ENCODE results near the gene CCDC180.

Gene CCDC180

DNA sequence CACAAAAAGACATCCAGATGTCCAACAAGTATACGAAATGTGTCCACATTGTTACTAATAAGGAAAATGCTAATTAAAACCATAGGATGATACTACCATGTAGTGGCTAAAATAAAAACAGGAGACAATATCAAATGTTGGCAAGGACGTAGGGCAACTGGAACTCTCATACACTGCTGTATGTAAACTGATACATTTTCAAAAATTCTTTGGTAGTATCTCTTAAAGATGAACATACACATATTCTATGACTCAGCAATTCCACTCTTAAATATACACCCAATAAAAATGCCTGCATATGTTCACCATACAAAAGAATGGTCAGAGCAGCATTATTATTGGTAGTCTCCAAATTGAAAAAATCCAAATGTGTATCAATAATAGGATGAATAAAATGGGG lies 2.9 kb upstream of the CCDC180 start:
- TF ChIP-seq POLR2AphosphoS5 (IDR thresholded peaks at IDR 0.05; ENCODE audit: low read depth, low read length) (no peak), TAF1 (IDR thresholded peaks at IDR 0.05; ENCODE audit: borderline replicate concordance, insufficient read depth, low read length) (no peak), SIN3A (IDR thresholded peaks at IDR 0.05; ENCODE audit: borderline replicate concordance, insufficient read depth, low read length) (no peak), FOXP2 (optimal IDR thresholded peaks at IDR 0.05; ENCODE audit: borderline replicate concordance, extremely low read depth, extremely low read length, insufficient read depth) (no peak)
- TF ChIP-seq, protein P1, sequence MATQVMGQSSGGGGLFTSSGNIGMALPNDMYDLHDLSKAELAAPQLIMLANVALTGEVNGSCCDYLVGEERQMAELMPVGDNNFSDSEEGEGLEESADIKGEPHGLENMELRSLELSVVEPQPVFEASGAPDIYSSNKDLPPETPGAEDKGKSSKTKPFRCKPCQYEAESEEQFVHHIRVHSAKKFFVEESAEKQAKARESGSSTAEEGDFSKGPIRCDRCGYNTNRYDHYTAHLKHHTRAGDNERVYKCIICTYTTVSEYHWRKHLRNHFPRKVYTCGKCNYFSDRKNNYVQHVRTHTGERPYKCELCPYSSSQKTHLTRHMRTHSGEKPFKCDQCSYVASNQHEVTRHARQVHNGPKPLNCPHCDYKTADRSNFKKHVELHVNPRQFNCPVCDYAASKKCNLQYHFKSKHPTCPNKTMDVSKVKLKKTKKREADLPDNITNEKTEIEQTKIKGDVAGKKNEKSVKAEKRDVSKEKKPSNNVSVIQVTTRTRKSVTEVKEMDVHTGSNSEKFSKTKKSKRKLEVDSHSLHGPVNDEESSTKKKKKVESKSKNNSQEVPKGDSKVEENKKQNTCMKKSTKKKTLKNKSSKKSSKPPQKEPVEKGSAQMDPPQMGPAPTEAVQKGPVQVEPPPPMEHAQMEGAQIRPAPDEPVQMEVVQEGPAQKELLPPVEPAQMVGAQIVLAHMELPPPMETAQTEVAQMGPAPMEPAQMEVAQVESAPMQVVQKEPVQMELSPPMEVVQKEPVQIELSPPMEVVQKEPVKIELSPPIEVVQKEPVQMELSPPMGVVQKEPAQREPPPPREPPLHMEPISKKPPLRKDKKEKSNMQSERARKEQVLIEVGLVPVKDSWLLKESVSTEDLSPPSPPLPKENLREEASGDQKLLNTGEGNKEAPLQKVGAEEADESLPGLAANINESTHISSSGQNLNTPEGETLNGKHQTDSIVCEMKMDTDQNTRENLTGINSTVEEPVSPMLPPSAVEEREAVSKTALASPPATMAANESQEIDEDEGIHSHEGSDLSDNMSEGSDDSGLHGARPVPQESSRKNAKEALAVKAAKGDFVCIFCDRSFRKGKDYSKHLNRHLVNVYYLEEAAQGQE (IDR thresholded peaks at IDR 0.05; ENCODE audit: insufficient read depth in 1 of 2, low read depth in 2 of 2, low read length in 2 of 2) = no peak

DNA sequence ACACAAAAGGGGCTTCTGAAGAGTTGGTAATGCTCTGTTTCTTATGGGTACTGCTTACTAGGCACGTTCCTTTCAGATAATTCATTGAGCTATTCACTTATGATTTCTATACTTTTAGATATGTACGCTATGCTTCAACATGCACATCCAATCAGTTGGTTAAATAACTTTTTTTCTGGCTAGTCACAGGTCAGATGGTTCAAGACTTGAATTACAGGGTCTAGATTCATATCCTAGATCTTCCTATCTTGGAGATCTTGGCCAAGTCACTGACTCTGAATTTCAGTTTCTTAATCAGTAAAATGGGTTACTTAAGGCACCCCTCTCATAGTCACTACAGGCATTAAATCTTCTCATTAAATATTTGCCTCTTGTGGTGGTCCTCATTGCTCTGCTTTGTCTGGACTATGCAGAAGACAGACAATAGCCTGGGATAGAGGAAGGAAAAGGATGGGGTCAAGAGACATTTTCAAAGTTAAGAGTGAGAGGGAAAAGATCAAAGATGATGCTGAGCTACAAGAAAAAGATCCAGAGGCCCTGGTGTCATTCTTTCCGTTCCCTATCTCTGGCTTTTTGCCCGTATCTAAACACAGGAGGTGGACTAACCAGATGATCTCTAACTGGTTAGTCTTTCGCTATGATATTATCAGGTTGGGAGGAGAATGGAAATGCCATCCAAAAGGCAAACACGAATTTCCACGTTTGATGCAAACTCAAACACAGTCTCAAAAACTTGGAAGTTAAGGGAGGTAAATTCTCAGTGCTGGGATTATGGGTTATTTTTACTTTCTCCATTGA lies 1.8 kb upstream of the CCDC180 start:
- TF ChIP-seq TAF1 (IDR thresholded peaks at IDR 0.05; ENCODE audit: borderline replicate concordance, insufficient read depth, low read length) (no peak), FOXP2 (optimal IDR thresholded peaks at IDR 0.05; ENCODE audit: borderline replicate concordance, extremely low read depth, extremely low read length, insufficient read depth) (no peak), POLR2AphosphoS5 (IDR thresholded peaks at IDR 0.05; ENCODE audit: low read depth, low read length) (no peak), SIN3A (IDR thresholded peaks at IDR 0.05; ENCODE audit: borderline replicate concordance, insufficient read depth, low read length) (no peak)
- TF ChIP-seq, protein P1 (IDR thresholded peaks at IDR 0.05; ENCODE audit: insufficient read depth in 1 of 2, low read depth in 2 of 2, low read length in 2 of 2) = no peak

DNA sequence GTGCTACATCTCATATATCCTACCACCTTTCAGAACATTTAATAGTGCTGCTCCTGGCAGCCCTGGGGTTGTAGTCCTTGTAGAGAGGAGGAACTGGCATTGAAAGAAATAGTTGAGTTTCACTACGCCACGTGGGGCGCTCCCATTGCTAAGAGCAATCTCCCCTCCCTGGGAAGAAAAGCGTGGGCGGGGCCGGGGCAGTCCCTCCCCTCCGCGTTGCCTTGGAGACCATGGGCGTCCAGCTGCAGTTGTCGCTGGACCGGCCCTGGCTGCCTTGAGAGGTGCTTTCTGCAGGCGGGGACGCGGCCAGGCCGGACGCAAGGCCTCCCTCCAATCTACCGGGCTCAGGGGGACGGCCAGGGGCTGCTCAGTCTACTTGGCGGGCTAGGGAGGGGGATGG lies 368 bp upstream of the CCDC180 start:
- TF ChIP-seq TAF1 (IDR thresholded peaks at IDR 0.05; ENCODE audit: borderline replicate concordance, insufficient read depth, low read length) = no peak
- TF ChIP-seq, protein P1 (IDR thresholded peaks at IDR 0.05; ENCODE audit: insufficient read depth in 1 of 2, low read depth in 2 of 2, low read length in 2 of 2) = no peak

DNA sequence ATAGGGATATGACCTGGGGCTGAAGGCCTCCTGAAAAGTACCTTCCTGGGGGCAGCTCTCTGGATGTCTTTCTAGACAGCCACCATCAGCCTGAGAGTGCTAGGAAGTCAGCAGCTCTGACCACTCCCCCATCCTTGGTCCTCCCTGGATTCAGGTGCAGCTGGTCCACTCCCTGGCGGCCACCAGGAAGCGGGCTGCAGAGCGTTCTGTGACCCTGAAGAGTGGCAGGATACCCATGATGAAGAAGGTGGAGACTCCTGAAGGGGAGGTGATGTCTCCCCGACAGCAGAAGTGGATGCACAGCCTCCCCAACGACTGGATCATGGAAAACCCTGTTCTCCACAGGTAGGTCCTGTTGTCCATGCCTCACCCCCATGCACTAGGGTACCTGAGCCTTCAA lies 1.8 kb downstream of the CCDC180 start:
- no peak for TF ChIP-seq POLR2AphosphoS5 (IDR thresholded peaks at IDR 0.05; ENCODE audit: low read depth, low read length)
- no peak for TF ChIP-seq SIN3A (IDR thresholded peaks at IDR 0.05; ENCODE audit: borderline replicate concordance, insufficient read depth, low read length)
- no peak for TF ChIP-seq FOXP2 (optimal IDR thresholded peaks at IDR 0.05; ENCODE audit: borderline replicate concordance, extremely low read depth, extremely low read length, insufficient read depth)
- TF ChIP-seq, protein P1 (IDR thresholded peaks at IDR 0.05; ENCODE audit: insufficient read depth in 1 of 2, low read depth in 2 of 2, low read length in 2 of 2) = no peak
- TF ChIP-seq TAF1 (IDR thresholded peaks at IDR 0.05; ENCODE audit: borderline replicate concordance, insufficient read depth, low read length) = no peak

DNA sequence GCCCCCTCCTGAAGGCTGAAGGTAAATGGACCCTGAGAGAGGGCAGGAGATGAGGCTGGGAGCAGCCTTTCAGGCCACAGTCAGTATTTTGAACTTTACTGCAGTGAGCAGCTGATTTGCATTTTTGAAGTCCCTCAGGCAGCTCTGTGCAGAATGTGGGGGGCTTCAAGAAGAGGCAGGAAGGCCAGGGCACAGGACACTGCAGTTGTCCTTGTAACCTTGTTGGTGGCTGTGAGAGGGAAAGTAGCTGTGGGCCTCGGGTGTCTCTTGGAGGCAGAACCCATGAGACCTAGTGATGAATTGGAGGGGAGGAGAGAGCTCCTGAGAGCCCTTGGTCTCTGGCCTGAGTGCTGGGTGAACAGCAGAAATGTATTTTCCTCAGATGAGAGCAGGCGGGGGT lies 2.6 kb downstream of the CCDC180 start:
- no peak for TF ChIP-seq FOXP2 (optimal IDR thresholded peaks at IDR 0.05; ENCODE audit: borderline replicate concordance, extremely low read depth, extremely low read length, insufficient read depth)
- TF ChIP-seq TAF1 (IDR thresholded peaks at IDR 0.05; ENCODE audit: borderline replicate concordance, insufficient read depth, low read length) = no peak
- TF ChIP-seq POLR2AphosphoS5 (IDR thresholded peaks at IDR 0.05; ENCODE audit: low read depth, low read length) = no peak
- no peak for TF ChIP-seq SIN3A (IDR thresholded peaks at IDR 0.05; ENCODE audit: borderline replicate concordance, insufficient read depth, low read length)
- TF ChIP-seq, protein P1 (IDR thresholded peaks at IDR 0.05; ENCODE audit: insufficient read depth in 1 of 2, low read depth in 2 of 2, low read length in 2 of 2) = no peak

Measured in PFSK-1 (cell line).